ENCODE measurements around the gene SLC9B1. TPM values are rescaled to one million over a fixed set of nuclear protein-coding genes. Genes with fewer than 3 reads are reported as not detected.

SLC9B1 gene
- total and polyA plus RNA-seq, 8 donors, result 0.15 to 21.4 (median 3.7) TPM; not detected in 5

DNA sequence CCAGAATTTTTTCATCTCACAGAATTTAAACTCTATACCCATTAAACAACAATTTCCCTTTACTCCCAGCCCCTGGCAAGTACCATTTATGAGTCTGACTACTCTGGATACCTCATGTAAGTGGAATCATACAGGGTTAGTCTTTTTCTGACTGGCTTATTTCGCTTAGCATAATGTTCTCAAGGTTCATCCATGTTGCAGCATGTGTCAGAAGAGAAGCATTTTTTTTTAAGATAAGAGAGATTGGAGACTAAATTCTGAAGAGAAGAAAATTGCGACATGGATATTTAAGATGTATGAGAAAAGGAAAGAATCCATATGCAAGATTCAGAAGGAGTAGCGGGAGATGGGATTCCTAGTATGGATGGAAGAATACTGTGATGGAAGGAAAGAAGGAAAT, 11.3 kb upstream of the SLC9B1 start:
- Histone ChIP-seq H3K4me1 (no peaks in the 10 kb centered on the region), H3K36me3 (peaks cover 0 to 29% (median 4%) of the 10 kb centered on the region in 4 donors), H3K27me3 (no peaks in the 10 kb centered on the region), H3K27ac (no peak overlapping the region), H3K9me3 (no peaks in the 10 kb centered on the region), H3K4me3 (no peak overlapping the region)
- WGBS, 5 donors, result 91 to 97% (median 95%) methylated on average over 3 of the region's 3 CpGs
- intact Hi-C loops (cut with DNase I; ENCODE audit: low total_unique reads), result no loop called here
- DNase-seq, result no peak
- TF ChIP-seq POLR2A (IDR thresholded peaks at IDR 0.05), result no peak
- no peak for TF ChIP-seq EP300 (IDR thresholded peaks at IDR 0.05)
- TF ChIP-seq, protein P1, sequence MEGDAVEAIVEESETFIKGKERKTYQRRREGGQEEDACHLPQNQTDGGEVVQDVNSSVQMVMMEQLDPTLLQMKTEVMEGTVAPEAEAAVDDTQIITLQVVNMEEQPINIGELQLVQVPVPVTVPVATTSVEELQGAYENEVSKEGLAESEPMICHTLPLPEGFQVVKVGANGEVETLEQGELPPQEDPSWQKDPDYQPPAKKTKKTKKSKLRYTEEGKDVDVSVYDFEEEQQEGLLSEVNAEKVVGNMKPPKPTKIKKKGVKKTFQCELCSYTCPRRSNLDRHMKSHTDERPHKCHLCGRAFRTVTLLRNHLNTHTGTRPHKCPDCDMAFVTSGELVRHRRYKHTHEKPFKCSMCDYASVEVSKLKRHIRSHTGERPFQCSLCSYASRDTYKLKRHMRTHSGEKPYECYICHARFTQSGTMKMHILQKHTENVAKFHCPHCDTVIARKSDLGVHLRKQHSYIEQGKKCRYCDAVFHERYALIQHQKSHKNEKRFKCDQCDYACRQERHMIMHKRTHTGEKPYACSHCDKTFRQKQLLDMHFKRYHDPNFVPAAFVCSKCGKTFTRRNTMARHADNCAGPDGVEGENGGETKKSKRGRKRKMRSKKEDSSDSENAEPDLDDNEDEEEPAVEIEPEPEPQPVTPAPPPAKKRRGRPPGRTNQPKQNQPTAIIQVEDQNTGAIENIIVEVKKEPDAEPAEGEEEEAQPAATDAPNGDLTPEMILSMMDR (IDR thresholded peaks at IDR 0.05), result no peak
- TF ChIP-seq POLR2AphosphoS5 (IDR thresholded peaks at IDR 0.05), result no peak

DNA sequence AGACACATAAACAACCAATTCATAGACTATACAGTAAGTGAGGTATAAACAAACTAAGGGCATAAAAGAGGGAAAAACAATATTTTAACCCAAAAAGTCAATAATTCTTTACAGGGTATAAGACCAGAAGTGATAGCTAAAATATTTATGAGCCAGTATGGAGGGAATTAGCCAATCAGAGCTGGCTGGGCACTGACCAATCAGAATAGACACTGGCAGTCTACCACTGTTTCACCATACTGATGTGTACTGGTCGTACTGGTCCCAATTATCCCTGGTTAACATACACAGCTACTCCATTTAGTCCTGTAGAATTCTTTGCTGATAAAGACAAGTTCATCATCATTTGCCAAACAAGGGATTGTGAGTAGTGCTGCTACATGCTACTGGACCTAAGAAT, 9.8 kb upstream of the SLC9B1 start:
- Histone ChIP-seq H3K4me3 (no peak overlapping the region), H3K27ac (no peak overlapping the region), H3K9me3 (no peaks in the 10 kb centered on the region), H3K36me3 (peaks cover 0 to 30% (median 3%) of the 10 kb centered on the region in 4 donors), H3K27me3 (no peaks in the 10 kb centered on the region), H3K4me1 (no peaks in the 10 kb centered on the region)
- WGBS, 5 donors, result 75 to 95% (median 81%) methylated on average over 1 of the region's 1 CpG
- no peak for DNase-seq
- intact Hi-C loops (cut with DNase I; ENCODE audit: low total_unique reads), result no loop called here
- TF ChIP-seq POLR2A (IDR thresholded peaks at IDR 0.05), result no peak
- TF ChIP-seq, protein P1 (IDR thresholded peaks at IDR 0.05), result no peak
- no peak for TF ChIP-seq POLR2AphosphoS5 (IDR thresholded peaks at IDR 0.05)
- no peak for TF ChIP-seq EP300 (IDR thresholded peaks at IDR 0.05)

DNA sequence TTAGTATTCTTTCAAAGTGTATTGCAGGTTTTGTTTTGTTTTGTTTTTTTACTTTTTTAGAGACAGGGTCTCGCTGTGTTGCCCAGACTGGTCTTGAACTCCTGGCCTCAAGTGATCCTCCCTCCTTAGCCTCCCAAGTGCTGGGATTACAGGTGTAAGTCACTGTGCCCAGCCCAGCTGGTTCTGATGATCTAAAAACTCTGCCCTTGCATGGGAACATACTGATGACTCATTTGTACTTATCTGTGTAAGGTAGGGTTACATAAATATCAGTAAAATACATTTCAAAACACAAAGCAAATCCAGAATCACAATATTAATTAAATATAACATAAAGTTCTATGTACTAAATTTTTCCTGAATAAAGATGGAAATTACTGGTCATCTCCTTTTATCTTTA, 7.4 kb upstream of the SLC9B1 start:
- no peak overlapping the region for H3K27ac ChIP-seq
- H3K4me3 ChIP-seq, result no peak overlapping the region
- 90 to 100% (median 95%) methylated on average over 1 of the region's 1 CpG for WGBS, 5 donors
- no peaks in the 10 kb centered on the region for H3K9me3 ChIP-seq
- intact Hi-C loops (cut with DNase I; ENCODE audit: low total_unique reads), result no loop called here
- H3K4me1 ChIP-seq, result no peaks in the 10 kb centered on the region
- no peak for TF ChIP-seq POLR2AphosphoS5 (IDR thresholded peaks at IDR 0.05)
- TF ChIP-seq, protein P1 (IDR thresholded peaks at IDR 0.05), result no peak
- no peak for TF ChIP-seq POLR2A (IDR thresholded peaks at IDR 0.05)
- no peak for TF ChIP-seq EP300 (IDR thresholded peaks at IDR 0.05)
- DNase-seq, result no peak
- peaks cover 0 to 25% (median 3%) of the 10 kb centered on the region in 4 donors for H3K36me3 ChIP-seq
- H3K27me3 ChIP-seq, result no peaks in the 10 kb centered on the region

DNA sequence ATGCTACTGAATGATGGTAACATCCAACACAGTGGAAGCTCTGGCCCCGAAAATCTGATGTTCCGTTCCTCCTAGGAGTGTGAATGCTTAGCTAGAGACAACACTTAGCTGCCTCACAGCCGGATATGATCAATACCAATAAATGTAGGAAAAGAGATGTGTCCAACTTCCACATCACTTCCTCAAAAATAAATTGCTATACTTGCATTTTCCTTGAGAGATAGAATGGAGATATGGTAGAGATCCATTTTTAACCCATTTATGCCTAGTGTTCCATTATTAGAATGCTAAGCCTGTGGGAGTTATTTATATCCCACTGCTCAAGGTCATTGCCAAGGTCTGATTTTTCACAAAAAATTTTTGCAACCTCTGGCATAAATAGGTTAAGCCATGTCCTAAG, 5.5 kb upstream of the SLC9B1 start:
- no peak overlapping the region for H3K4me3 ChIP-seq
- 92 to 99% (median 96%) methylated on average over 3 of the region's 3 CpGs for WGBS, 5 donors
- intact Hi-C loops (cut with DNase I; ENCODE audit: low total_unique reads), result no loop called here

DNA sequence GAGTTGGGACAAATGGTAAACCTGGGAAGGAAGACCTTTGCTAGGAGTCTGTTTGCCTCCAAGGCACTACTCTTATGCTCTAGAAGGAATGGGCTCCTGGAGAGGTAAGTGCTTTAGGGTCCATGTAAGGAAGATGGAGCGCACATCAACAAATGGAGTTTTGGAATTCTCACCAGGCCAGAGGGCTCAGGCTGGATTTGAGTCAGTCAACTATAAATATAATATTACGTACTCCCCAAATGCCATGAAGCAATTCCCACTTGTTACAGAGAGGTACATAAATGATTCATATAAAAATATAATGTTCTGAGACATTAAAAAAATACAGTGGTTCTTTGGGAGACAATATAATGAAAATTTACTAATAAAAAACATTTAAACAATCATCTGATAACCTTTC, 1.6 kb upstream of the SLC9B1 start:
- Histone ChIP-seq H3K27ac (no peak overlapping the region), H3K4me3 (no peak overlapping the region), H3K36me3 (peaks cover 0 to 6% (median 2%) of the 10 kb centered on the region in 4 donors), H3K27me3 (no peaks in the 10 kb centered on the region), H3K4me1 (peaks cover 0 to 18% (median 16%) of the 10 kb centered on the region in 4 donors), H3K9me3 (no peaks in the 10 kb centered on the region)
- TF ChIP-seq, protein P1 (IDR thresholded peaks at IDR 0.05), result no peak
- no peak for TF ChIP-seq POLR2AphosphoS5 (IDR thresholded peaks at IDR 0.05)
- no peak for TF ChIP-seq POLR2A (IDR thresholded peaks at IDR 0.05)
- no peak for TF ChIP-seq EP300 (IDR thresholded peaks at IDR 0.05)
- intact Hi-C loops (cut with DNase I; ENCODE audit: low total_unique reads), result no loop called here
- 95 to 100% (median 98%) methylated on average over 2 of the region's 2 CpGs for WGBS, 5 donors
- no peak for DNase-seq

More for the DNA sequence above, 5.5 kb upstream of the SLC9B1 start:
- no peaks in the 10 kb centered on the region for H3K9me3 ChIP-seq
- H3K27me3 ChIP-seq, result no peaks in the 10 kb centered on the region
- DNase-seq, result no peak
- H3K4me1 ChIP-seq, result peaks cover 0 to 7% (median 6%) of the 10 kb centered on the region in 4 donors
- H3K36me3 ChIP-seq, result peaks cover 0 to 8% (median 3%) of the 10 kb centered on the region in 4 donors
- no peak for TF ChIP-seq EP300 (IDR thresholded peaks at IDR 0.05)
- no peak for TF ChIP-seq POLR2A (IDR thresholded peaks at IDR 0.05)
- TF ChIP-seq POLR2AphosphoS5 (IDR thresholded peaks at IDR 0.05), result no peak
- no peak overlapping the region for H3K27ac ChIP-seq

Measured in stomach (tissue), 9 donors.